Naive thymus-derived CD4-positive, alpha-beta T cell (primary cell): ENCODE data around the gene SLC6A19. TPM values are rescaled to one million over a fixed set of nuclear protein-coding genes. Genes with fewer than 3 reads are reported as not detected.
A peak's percentile ranks its signal among the peaks of the same experiment; 100 is the strongest.

ENCODE experiments used
- ATAC-seq: fragments of 150-1000 bp; cut with Tn5 transposase; 2 replicates; pipeline ENCODE4 v1.10.0; 2021; ENCODE audit warnings: mild to moderate bottlenecking, moderate library complexity
- CTCF ChIA-PET: fragments of 350-600 bp; sonication (Branson Sonifier 250); formaldehyde crosslinking; loops from one replicate; lab custom pipeline; 2021; ENCODE audit warnings: antibody characterized with exemption; lab: Charles Lee
- POLR2A ChIA-PET: fragments of 350-600 bp; sonication (Branson Sonifier 250); formaldehyde crosslinking; loops from one replicate; lab custom pipeline; 2021; ENCODE audit warnings: antibody characterized with exemption, inconsistent platforms; lab: Charles Lee
- DNase-seq, 9 donors: peaks; one replicate each; pipeline versions ENCODE4 v3.0.0 to v3.0.0-alpha.2; 2020 to 2022; ENCODE audit warnings: mixed read lengths in 1 of 9
- H3K27ac ChIP-seq: one replicate; pipeline ENCODE4 v1.7.0; 2013; ENCODE audit warnings: mild to moderate bottlenecking, low read depth, low read length, moderate library complexity
- H3K27me3 ChIP-seq, 2 donors: one replicate each; pipeline ENCODE4 v1.7.0; 2013; ENCODE audit warnings: low read length in 2 of 2, mild to moderate bottlenecking in 2 of 2, moderate library complexity in 2 of 2; ENCODE audit not compliant: control insufficient read depth in 2 of 2, insufficient read depth in 2 of 2
- H3K36me3 ChIP-seq, 3 experiments: 1 replicate in 2 of 3; 2 replicates in 1 of 3; pipeline ENCODE4 v1.7.0; 2013; ENCODE audit warnings: low read length in 3 of 3, mild to moderate bottlenecking in 3 of 3, moderate library complexity in 1 of 3; ENCODE audit not compliant: insufficient read depth in 3 of 3, control insufficient read depth in 2 of 3
- H3K4me1 ChIP-seq, 2 donors: one replicate each; pipeline ENCODE4 v1.7.0; 2013; ENCODE audit warnings: low read length in 2 of 2, mild to moderate bottlenecking in 2 of 2, moderate library complexity in 1 of 2; ENCODE audit not compliant: control insufficient read depth in 2 of 2, insufficient read depth in 2 of 2
- H3K4me3 ChIP-seq: 2 replicates; pipeline ENCODE4 v1.7.0; 2013; ENCODE audit warnings: mild to moderate bottlenecking, low read length
- H3K9me3 ChIP-seq, 3 experiments: 1 replicate in 2 of 3; 2 replicates in 1 of 3; pipeline ENCODE4 v1.7.0; 2013; ENCODE audit warnings: low read length in 3 of 3; ENCODE audit not compliant: control insufficient read depth in 2 of 3
- H3K27ac Mint-ChIP-seq, 9 donors: one replicate each; pipeline ENCODE4 v1.8.0; 2020 to 2022; ENCODE audit warnings: mixed read lengths in 9 of 9, mild to moderate bottlenecking in 8 of 9, moderate library complexity in 5 of 9, inconsistent platforms in 2 of 9
- H3K27me3 Mint-ChIP-seq, 5 donors: one replicate each; pipeline ENCODE4 v1.8.0; 2021 to 2022; ENCODE audit warnings: mixed read lengths in 5 of 5, mild to moderate bottlenecking in 1 of 5
- H3K36me3 Mint-ChIP-seq, 5 donors: one replicate each; pipeline ENCODE4 v1.8.0; 2020 to 2022; ENCODE audit warnings: mixed read lengths in 5 of 5, mild to moderate bottlenecking in 3 of 5, inconsistent platforms in 1 of 5
- H3K4me1 Mint-ChIP-seq, 7 donors: one replicate each; pipeline ENCODE4 v1.8.0; 2020 to 2022; ENCODE audit warnings: mixed read lengths in 7 of 7, mild to moderate bottlenecking in 3 of 7, inconsistent platforms in 1 of 7
- H3K4me3 Mint-ChIP-seq, 10 donors: one replicate each; pipeline ENCODE4 v1.8.0; 2020 to 2022; ENCODE audit warnings: mild to moderate bottlenecking in 10 of 10, mixed read lengths in 10 of 10, moderate library complexity in 6 of 10, inconsistent platforms in 2 of 10
- H3K9me3 Mint-ChIP-seq, 11 donors: one replicate each; pipeline ENCODE4 v1.8.0; 2020 to 2022; ENCODE audit warnings: mixed read lengths in 11 of 11, mild to moderate bottlenecking in 4 of 11, inconsistent platforms in 1 of 11, moderate library complexity in 1 of 11
- intact Hi-C, 2 donors: fragments of 100-400 bp; cut with micrococcal nuclease; formaldehyde crosslinking; loops; one replicate each; pipeline ENCODE4 v1.15.1; 2023
- polyA plus RNA-seq, 2 donors: library from polyadenylated mRNA; unstranded; fragments of 300-500 nt; fragmentation: Illumina TruSeq; gene quantifications; one replicate each; pipeline ENCODE4 v1.2.3, GENCODE V29; 2021
- total RNA-seq, 6 experiments: library from RNA in 5 of 6; stranded (reverse) in 5 of 6; gene quantifications; 1 replicate in 5 of 6; 2 replicates in 1 of 6; pipeline ENCODE4 v1.2.3 and lab custom pipeline; 2021 to 2026

SLC6A19 gene
- total and polyA plus RNA-seq, 7 experiments from 2014 or later = not detected

GRCh38 chr5:1268056-1268455 is 66.7 kb downstream of the SLC6A19 start:
- Mint-ChIP-seq H3K27ac (no peak overlapping the region), H3K4me3 (peak overlapping the region in 1 of 10 donors; percentile 26), H3K4me1 (peaks cover 9 to 18% (median 11%) of the 10 kb centered on the region in 7 donors), H3K36me3 (peaks cover 0 to 8% (median 0%) of the 10 kb centered on the region in 5 donors), H3K9me3 (peaks cover 0 to 1% (median 0%) of the 10 kb centered on the region in 11 donors), H3K27me3 (no peaks in the 10 kb centered on the region)
- no peaks in the 10 kb centered on the region for H3K9me3 ChIP-seq
- H3K27ac ChIP-seq = no peak overlapping the region
- peaks cover 5 to 10% of the 10 kb centered on the region in 2 donors for H3K4me1 ChIP-seq
- ChIA-PET POLR2A (no interaction called here), CTCF (no interaction called here)
- H3K4me3 ChIP-seq = no peak overlapping the region
- intact Hi-C loops = no loop called here
- no peak for ATAC-seq
- no peaks in the 10 kb centered on the region for H3K27me3 ChIP-seq
- DNase-seq = no peak
- H3K36me3 ChIP-seq = no peaks in the 10 kb centered on the region

- Mint-ChIP-seq H3K4me1 (peaks cover 9 to 18% (median 11%) of the 10 kb centered on the region in 7 donors), H3K9me3 (no peaks in the 10 kb centered on the region), H3K36me3 (peaks cover 0 to 8% (median 0%) of the 10 kb centered on the region in 5 donors), H3K4me3 (peak overlapping the region in 1 of 10 donors; percentile 26), H3K27ac (peak overlapping the region in 5 of 9 donors; percentile 35 to 68 (median 56)), H3K27me3 (no peaks in the 10 kb centered on the region)
- H3K27me3 ChIP-seq = no peaks in the 10 kb centered on the region
- intact Hi-C loops = no loop called here
- peak in 5 of 9 donors; percentile 14 to 28 (median 19) for DNase-seq
- ChIA-PET CTCF (no interaction called here), POLR2A (no interaction called here)
- no peak overlapping the region for H3K27ac ChIP-seq
- ATAC-seq = peak; percentile 47
- peaks cover 5 to 10% of the 10 kb centered on the region in 2 donors for H3K4me1 ChIP-seq
- H3K9me3 ChIP-seq = no peaks in the 10 kb centered on the region
- no peaks in the 10 kb centered on the region for H3K36me3 ChIP-seq
- H3K4me3 ChIP-seq = no peak overlapping the region
These were observed 67.3 kb downstream of the SLC6A19 start for GRCh38 chr5:1268666-1269065.

- ATAC-seq = no peak
- peaks cover 11 to 18% (median 11%) of the 10 kb centered on the region in 7 donors for H3K4me1 Mint-ChIP-seq
- H3K4me3 ChIP-seq = no peak overlapping the region
- POLR2A ChIA-PET = no interaction called here
- H3K27ac Mint-ChIP-seq = no peak overlapping the region
- no peaks in the 10 kb centered on the region for H3K9me3 Mint-ChIP-seq
- H3K4me3 Mint-ChIP-seq = no peak overlapping the region
- no peaks in the 10 kb centered on the region for H3K36me3 ChIP-seq
- H3K27me3 ChIP-seq = no peaks in the 10 kb centered on the region
- CTCF ChIA-PET = no interaction called here
- no peaks in the 10 kb centered on the region for H3K9me3 ChIP-seq
- H3K27me3 Mint-ChIP-seq = no peaks in the 10 kb centered on the region
- DNase-seq = no peak
- H3K36me3 Mint-ChIP-seq = peaks cover 0 to 8% (median 0%) of the 10 kb centered on the region in 5 donors
- H3K4me1 ChIP-seq = peaks cover 5 to 10% of the 10 kb centered on the region in 2 donors
- intact Hi-C loops = no loop called here
- no peak overlapping the region for H3K27ac ChIP-seq
These were observed 69.0 kb downstream of the SLC6A19 start for GRCh38 chr5:1270426-1270825.

- Histone ChIP-seq H3K4me1 (peaks cover 5 to 10% of the 10 kb centered on the region in 2 donors), H3K27me3 (no peaks in the 10 kb centered on the region), H3K27ac (no peak overlapping the region), H3K36me3 (no peaks in the 10 kb centered on the region), H3K4me3 (no peak overlapping the region), H3K9me3 (no peaks in the 10 kb centered on the region)
- peaks cover 11 to 18% (median 11%) of the 10 kb centered on the region in 7 donors for H3K4me1 Mint-ChIP-seq
- ChIA-PET CTCF (interaction anchor here (0.6 kb wide), 1 partner anchor 10 kb away, joined by 3 read pairs; no protein-coding TSS in a partner anchor), POLR2A (no interaction called here)
- no peaks in the 10 kb centered on the region for H3K27me3 Mint-ChIP-seq
- DNase-seq = no peak
- intact Hi-C loops = no loop called here
- ATAC-seq = no peak
- H3K36me3 Mint-ChIP-seq = peaks cover 0 to 8% (median 0%) of the 10 kb centered on the region in 5 donors
- no peaks in the 10 kb centered on the region for H3K9me3 Mint-ChIP-seq
- no peak overlapping the region for H3K4me3 Mint-ChIP-seq
- peak overlapping the region in 1 of 9 donors; percentile 23 for H3K27ac Mint-ChIP-seq
These were observed 69.8 kb downstream of the SLC6A19 start for GRCh38 chr5:1270933-1271914.

- no peak for ATAC-seq
- peaks cover 0 to 8% (median 0%) of the 10 kb centered on the region in 5 donors for H3K36me3 Mint-ChIP-seq
- H3K27me3 ChIP-seq = no peaks in the 10 kb centered on the region
- H3K27me3 Mint-ChIP-seq = no peaks in the 10 kb centered on the region
- intact Hi-C loops = no loop called here
- CTCF ChIA-PET = interaction anchor here (0.6 kb wide), 1 partner anchor 9 kb away, joined by 3 read pairs; no protein-coding TSS in a partner anchor
- POLR2A ChIA-PET = no interaction called here
- no peak overlapping the region for H3K4me3 ChIP-seq
- no peaks in the 10 kb centered on the region for H3K9me3 Mint-ChIP-seq
- no peak overlapping the region for H3K27ac Mint-ChIP-seq
- no peak overlapping the region for H3K27ac ChIP-seq
- no peak overlapping the region for H3K4me3 Mint-ChIP-seq
- H3K4me1 Mint-ChIP-seq = peaks cover 11 to 18% (median 15%) of the 10 kb centered on the region in 7 donors
- peaks cover 5 to 10% of the 10 kb centered on the region in 2 donors for H3K4me1 ChIP-seq
- no peaks in the 10 kb centered on the region for H3K36me3 ChIP-seq
- no peaks in the 10 kb centered on the region for H3K9me3 ChIP-seq
- no peak for DNase-seq
These were observed 70.8 kb downstream of the SLC6A19 start for GRCh38 chr5:1272201-1272600.

GRCh38 chr5:1273745-1274144 is 72.3 kb downstream of the SLC6A19 start:
- Histone ChIP-seq H3K4me3 (no peak overlapping the region), H3K4me1 (peaks cover 0 to 4% of the 10 kb centered on the region in 2 donors), H3K27me3 (no peaks in the 10 kb centered on the region), H3K27ac (no peak overlapping the region), H3K36me3 (no peaks in the 10 kb centered on the region), H3K9me3 (peaks cover 0 to 5% (median 0%) of the 10 kb centered on the region in 3 experiments)
- Mint-ChIP-seq H3K27ac (no peak overlapping the region), H3K36me3 (peaks cover 0 to 10% (median 0%) of the 10 kb centered on the region in 5 donors), H3K4me1 (peaks cover 4 to 11% (median 9%) of the 10 kb centered on the region in 7 donors), H3K27me3 (no peaks in the 10 kb centered on the region), H3K4me3 (no peak overlapping the region), H3K9me3 (peaks cover 0 to 4% (median 0%) of the 10 kb centered on the region in 11 donors)
- CTCF ChIA-PET = no interaction called here
- POLR2A ChIA-PET = no interaction called here
- DNase-seq (no peak), ATAC-seq (no peak)
- intact Hi-C loops = no loop called here
